Uterus (tissue), 2 donors: Measurements from ENCODE around the gene RNF208.

Source experiments
- CTCF ChIP-seq, 4 experiments: fragments of 200-600 bp in 2 of 4; fragments of 450-650 bp in 2 of 4; sonication (generic) in 2 of 4; IDR thresholded peaks; one replicate each; pipeline ENCODE4 v1.5.1; 2016 to 2019; ENCODE audit warnings: antibody characterized with exemption in 4 of 4, mild to moderate bottlenecking in 2 of 4, moderate library complexity in 1 of 4
- POLR2A ChIP-seq, 2 donors: fragments of 450-650 bp; IDR thresholded peaks; one replicate each; pipeline ENCODE4 v1.6.1; 2016; ENCODE audit warnings: antibody characterized with exemption in 2 of 2, mild to moderate bottlenecking in 1 of 2, moderate library complexity in 1 of 2

- TF ChIP-seq CTCF (IDR thresholded peaks at IDR 0.05) = peak in 1 of 4 experiments; percentile 38
- peak; percentile 13 to 67 for TF ChIP-seq POLR2A (IDR thresholded peaks at IDR 0.05)
Measured at GRCh38 chr9:137223078-137223970, 1.3 kb upstream of the RNF208 start.
